Panc1 (cell line): ENCODE results near the gene CARMIL1. TPM values are rescaled to one million over a fixed set of nuclear protein-coding genes. Genes with fewer than 3 reads are reported as not detected.
A peak's percentile ranks its signal among the peaks of the same experiment; 100 is the strongest.

Source experiments
- ATAC-seq: fragments of 200-7000 bp; cut with Tn5 transposase; 2 replicates; pipeline ENCODE4 v1.9.1; 2020; ENCODE audit warnings: mild to moderate bottlenecking, moderate library complexity
- BruUV-seq: library from RNA; stranded (reverse); fragments of 400-500 nt; replicated peaks from 2 replicates; lab custom pipeline; 2021; lab: Mats Ljungman, UMichigan
- CTCF ChIA-PET: fragments of 300-600 bp; sonication (Branson Sonifier 250); formaldehyde crosslinking; loops from one replicate; lab custom pipeline; 2022; ENCODE audit warnings: antibody characterized with exemption; lab: Charles Lee
- POLR2A ChIA-PET: fragments of 300-600 bp; sonication (Branson Sonifier 250); formaldehyde crosslinking; loops from one replicate; lab custom pipeline; 2022; ENCODE audit warnings: antibody characterized with exemption; lab: Charles Lee
- DNase-seq: peaks from one replicate; pipeline ENCODE4 v3.0.0-alpha.2; 2010; ENCODE audit warnings: low read depth, low spot score
- H3K27ac ChIP-seq: 2 replicates; pipeline ENCODE4 v1.5.1; 2011; ENCODE audit warnings: mild to moderate bottlenecking, low read length, inconsistent platforms
- H3K27me3 ChIP-seq: fragments of 200-500 bp; sonication (Bioruptor generic); 2 replicates; pipeline ENCODE4 v1.6.0; 2014; ENCODE audit warnings: low read length, inconsistent platforms; ENCODE audit not compliant: control insufficient read depth, insufficient read depth
- H3K36me3 ChIP-seq: fragments of 200-500 bp; sonication (Bioruptor generic); 2 replicates; pipeline ENCODE4 v1.5.1; 2014; ENCODE audit warnings: inconsistent platforms, mild to moderate bottlenecking, low read length, moderate library complexity; ENCODE audit not compliant: control insufficient read depth, insufficient read depth
- H3K4me1 ChIP-seq: 2 replicates; pipeline ENCODE4 v1.5.1; 2011; ENCODE audit warnings: inconsistent platforms, mild to moderate bottlenecking, low read length, moderate library complexity; ENCODE audit not compliant: control insufficient read depth, insufficient read depth
- H3K4me3 ChIP-seq, 2 experiments: 2 replicates each; pipeline ENCODE4 v1.5.1; 2011 to 2012; ENCODE audit warnings: low read depth in 2 of 2, low read length in 2 of 2, mild to moderate bottlenecking in 2 of 2, inconsistent platforms in 1 of 2, moderate library complexity in 1 of 2
- H3K9me3 ChIP-seq: fragments of 200-500 bp; sonication (Bioruptor generic); 2 replicates; pipeline ENCODE4 v1.5.1; 2014; ENCODE audit warnings: low read depth, mild to moderate bottlenecking, inconsistent platforms, low read length, moderate library complexity; ENCODE audit not compliant: control insufficient read depth, insufficient read depth
- POLR2AphosphoS5 ChIP-seq: IDR thresholded peaks from 2 replicates; pipeline ENCODE4 v1.6.1; 2012; ENCODE audit warnings: mild to moderate bottlenecking, low read depth, low read length, moderate library complexity
- SIN3A ChIP-seq: IDR thresholded peaks from 2 replicates; pipeline ENCODE4 v1.6.1; 2012; ENCODE audit warnings: low read depth, mild to moderate bottlenecking, low read length, moderate library complexity, borderline replicate concordance; ENCODE audit not compliant: insufficient read depth
- TCF7L2 ChIP-seq: IDR thresholded peaks from 2 replicates; pipeline ENCODE4 v1.6.1; 2011; ENCODE audit warnings: mild to moderate bottlenecking, low read depth, low read length, inconsistent platforms
- in situ Hi-C: cut with HindIII; loops from 2 replicates; pipeline ENCODE4 v1.10.0; 2016; ENCODE audit warnings: low sequenced_read_pairs, low pct_unique_long_range_greater_than_20kb
- intact Hi-C: fragments of 100-400 bp; cut with micrococcal nuclease; formaldehyde crosslinking; loops from one replicate; pipeline ENCODE4 v1.10.0; 2022; ENCODE audit not compliant: unreplicated experiment
- total RNA-seq: library from RNA; stranded (reverse); gene quantifications from one replicate; pipeline ENCODE4 v1.2.1, GENCODE V29; 2021; ENCODE audit not compliant: unreplicated experiment
- TF ChIP-seq, protein P1 (sequence below), 2 experiments: IDR thresholded peaks; 2 replicates each; pipeline ENCODE4 v1.6.1; 2011 to 2012; ENCODE audit warnings: low read depth in 2 of 2, control low read depth in 1 of 2, low read length in 1 of 2, mild to moderate bottlenecking in 1 of 2, moderate library complexity in 1 of 2; ENCODE audit not compliant: insufficient read depth in 1 of 2
- TF ChIP-seq, protein P2 (sequence below): fragments of 450-650 bp; IDR thresholded peaks from 2 replicates; pipeline ENCODE4 v1.5.1; 2017; ENCODE audit warnings: mild to moderate bottlenecking

The CARMIL1 gene
- total RNA-seq, 1 experiment from 2014 or later, result 4.0 TPM

DNA sequence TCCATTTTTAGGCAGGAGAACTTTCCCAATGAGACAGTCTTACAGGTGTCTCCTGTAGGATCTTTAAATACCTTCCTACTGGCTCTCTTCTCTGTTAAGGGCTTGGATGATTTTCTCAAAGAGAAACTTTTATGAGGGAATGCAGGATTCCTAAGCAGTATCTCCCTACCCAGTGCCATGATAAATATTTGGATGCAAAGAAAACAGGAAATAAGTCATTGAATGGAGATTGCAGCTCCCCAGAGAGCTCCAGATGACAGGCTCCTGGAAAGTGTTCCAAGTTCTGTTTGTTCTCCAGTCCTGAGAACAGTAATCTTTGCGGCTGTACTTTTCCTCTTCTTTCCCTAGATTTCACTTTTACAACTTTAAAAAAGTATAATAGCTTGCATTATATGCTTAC lies 370.4 kb downstream of the CARMIL1 start:
- ATAC-seq (no peak), DNase-seq (no peak)
- CTCF ChIA-PET, result no interaction called here
- H3K4me3 ChIP-seq, result no peak overlapping the region
- BruUV-seq, result no TSS peak
- H3K27me3 ChIP-seq, result peaks cover 8% of the 10 kb centered on the region
- in situ Hi-C loops, result no loop called here
- POLR2A ChIA-PET, result no interaction called here
- intact Hi-C loops, result no loop called here
- H3K27ac ChIP-seq, result no peak overlapping the region
- TF ChIP-seq TCF7L2 (no peak), POLR2AphosphoS5 (no peak), SIN3A (no peak)
- TF ChIP-seq, protein P1, sequence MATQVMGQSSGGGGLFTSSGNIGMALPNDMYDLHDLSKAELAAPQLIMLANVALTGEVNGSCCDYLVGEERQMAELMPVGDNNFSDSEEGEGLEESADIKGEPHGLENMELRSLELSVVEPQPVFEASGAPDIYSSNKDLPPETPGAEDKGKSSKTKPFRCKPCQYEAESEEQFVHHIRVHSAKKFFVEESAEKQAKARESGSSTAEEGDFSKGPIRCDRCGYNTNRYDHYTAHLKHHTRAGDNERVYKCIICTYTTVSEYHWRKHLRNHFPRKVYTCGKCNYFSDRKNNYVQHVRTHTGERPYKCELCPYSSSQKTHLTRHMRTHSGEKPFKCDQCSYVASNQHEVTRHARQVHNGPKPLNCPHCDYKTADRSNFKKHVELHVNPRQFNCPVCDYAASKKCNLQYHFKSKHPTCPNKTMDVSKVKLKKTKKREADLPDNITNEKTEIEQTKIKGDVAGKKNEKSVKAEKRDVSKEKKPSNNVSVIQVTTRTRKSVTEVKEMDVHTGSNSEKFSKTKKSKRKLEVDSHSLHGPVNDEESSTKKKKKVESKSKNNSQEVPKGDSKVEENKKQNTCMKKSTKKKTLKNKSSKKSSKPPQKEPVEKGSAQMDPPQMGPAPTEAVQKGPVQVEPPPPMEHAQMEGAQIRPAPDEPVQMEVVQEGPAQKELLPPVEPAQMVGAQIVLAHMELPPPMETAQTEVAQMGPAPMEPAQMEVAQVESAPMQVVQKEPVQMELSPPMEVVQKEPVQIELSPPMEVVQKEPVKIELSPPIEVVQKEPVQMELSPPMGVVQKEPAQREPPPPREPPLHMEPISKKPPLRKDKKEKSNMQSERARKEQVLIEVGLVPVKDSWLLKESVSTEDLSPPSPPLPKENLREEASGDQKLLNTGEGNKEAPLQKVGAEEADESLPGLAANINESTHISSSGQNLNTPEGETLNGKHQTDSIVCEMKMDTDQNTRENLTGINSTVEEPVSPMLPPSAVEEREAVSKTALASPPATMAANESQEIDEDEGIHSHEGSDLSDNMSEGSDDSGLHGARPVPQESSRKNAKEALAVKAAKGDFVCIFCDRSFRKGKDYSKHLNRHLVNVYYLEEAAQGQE (IDR thresholded peaks at IDR 0.05; ENCODE audit: insufficient read depth in 1 of 2, low read depth in 2 of 2, low read length in 1 of 2), result no peak
- TF ChIP-seq, protein P2, sequence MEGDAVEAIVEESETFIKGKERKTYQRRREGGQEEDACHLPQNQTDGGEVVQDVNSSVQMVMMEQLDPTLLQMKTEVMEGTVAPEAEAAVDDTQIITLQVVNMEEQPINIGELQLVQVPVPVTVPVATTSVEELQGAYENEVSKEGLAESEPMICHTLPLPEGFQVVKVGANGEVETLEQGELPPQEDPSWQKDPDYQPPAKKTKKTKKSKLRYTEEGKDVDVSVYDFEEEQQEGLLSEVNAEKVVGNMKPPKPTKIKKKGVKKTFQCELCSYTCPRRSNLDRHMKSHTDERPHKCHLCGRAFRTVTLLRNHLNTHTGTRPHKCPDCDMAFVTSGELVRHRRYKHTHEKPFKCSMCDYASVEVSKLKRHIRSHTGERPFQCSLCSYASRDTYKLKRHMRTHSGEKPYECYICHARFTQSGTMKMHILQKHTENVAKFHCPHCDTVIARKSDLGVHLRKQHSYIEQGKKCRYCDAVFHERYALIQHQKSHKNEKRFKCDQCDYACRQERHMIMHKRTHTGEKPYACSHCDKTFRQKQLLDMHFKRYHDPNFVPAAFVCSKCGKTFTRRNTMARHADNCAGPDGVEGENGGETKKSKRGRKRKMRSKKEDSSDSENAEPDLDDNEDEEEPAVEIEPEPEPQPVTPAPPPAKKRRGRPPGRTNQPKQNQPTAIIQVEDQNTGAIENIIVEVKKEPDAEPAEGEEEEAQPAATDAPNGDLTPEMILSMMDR, result no peak
- no peaks in the 10 kb centered on the region for H3K4me1 ChIP-seq
- no peaks in the 10 kb centered on the region for H3K36me3 ChIP-seq
- H3K9me3 ChIP-seq, result no peaks in the 10 kb centered on the region

GRCh38 chr6:25652007-25652515 lies 372.9 kb downstream of the CARMIL1 start, which contains the start of gene SCGN:
TSS of gene SCGN (plus strand) at chr6:25652215. CDS start at chr6:25652404, 189 bp downstream.
- H3K4me3 ChIP-seq, result no peak within 1 kb of the TSS
- H3K36me3 ChIP-seq, result no peaks in the 10 kb centered on the region
- ATAC-seq, result no peak
- DNase-seq, result no peak
- no peak within 1 kb of the TSS for H3K27ac ChIP-seq
- in situ Hi-C loops (no loop called here), intact Hi-C loops (no loop called here)
- BruUV-seq, result no TSS peak
- peaks cover 8% of the 10 kb centered on the region for H3K27me3 ChIP-seq
- no peaks in the 10 kb centered on the region for H3K4me1 ChIP-seq
- H3K9me3 ChIP-seq, result no peaks in the 10 kb centered on the region
- no peak for TF ChIP-seq POLR2AphosphoS5
- TF ChIP-seq, protein P1 (IDR thresholded peaks at IDR 0.05; ENCODE audit: insufficient read depth in 1 of 2, low read depth in 2 of 2, low read length in 1 of 2), result peak; percentile 92 to 95
- CTCF ChIA-PET, result interaction anchor here (1.1 kb wide), 1 partner anchor 387 kb away, joined by 5 read pairs; no protein-coding TSS in a partner anchor
- POLR2A ChIA-PET, result interaction anchor here (0.7 kb wide), 1 partner anchor 263 kb away, joined by 3 read pairs; no protein-coding TSS in a partner anchor
